H9 (cell line): Measurements from ENCODE around the gene HOGA1. TPM values are rescaled to one million over a fixed set of nuclear protein-coding genes. Genes with fewer than 3 reads are reported as not detected.
A peak's percentile ranks its signal among the peaks of the same experiment; 100 is the strongest.

Experiments
- DNase-seq: peaks from one replicate; pipeline ENCODE4 v3.0.0-alpha.2; 2017
- H2AFZ ChIP-seq: one replicate; pipeline ENCODE4 v1.6.1; 2013; ENCODE audit warnings: mild to moderate bottlenecking, low read length, control low read depth, moderate library complexity
- H2AK5ac ChIP-seq: 2 replicates; pipeline ENCODE4 v1.6.1; 2013; ENCODE audit warnings: low read length, control low read depth, mixed read lengths; ENCODE audit not compliant: insufficient read length
- H2BK120ac ChIP-seq: one replicate; pipeline ENCODE4 v1.6.1; 2013; ENCODE audit warnings: low read depth, mild to moderate bottlenecking, low read length, control low read depth, inconsistent platforms; ENCODE audit not compliant: poor library complexity, severe bottlenecking
- H2BK12ac ChIP-seq: 2 replicates; pipeline ENCODE4 v1.6.1; 2013; ENCODE audit warnings: low read length, control low read depth, mixed read lengths, low read depth; ENCODE audit not compliant: insufficient read length
- H2BK15ac ChIP-seq: 2 replicates; pipeline ENCODE4 v1.6.1; 2013; ENCODE audit warnings: low read depth, low read length, control low read depth
- H2BK20ac ChIP-seq: one replicate; pipeline ENCODE4 v1.6.1; 2013; ENCODE audit warnings: low read depth, mild to moderate bottlenecking, low read length, control low read depth, inconsistent platforms; ENCODE audit not compliant: poor library complexity, severe bottlenecking
- H2BK5ac ChIP-seq: 2 replicates; pipeline ENCODE4 v1.6.1; 2013; ENCODE audit warnings: low read length, control low read depth, mixed read lengths; ENCODE audit not compliant: insufficient read length
- H3K14ac ChIP-seq: 2 replicates; pipeline ENCODE4 v1.6.1; 2013; ENCODE audit warnings: low read length, control low read depth; ENCODE audit not compliant: insufficient read depth
- H3K18ac ChIP-seq: 2 replicates; pipeline ENCODE4 v1.6.1; 2013; ENCODE audit warnings: low read depth, mild to moderate bottlenecking, mixed read lengths, low read length, control low read depth; ENCODE audit not compliant: insufficient read length
- H3K23ac ChIP-seq: 2 replicates; pipeline ENCODE4 v1.6.1; 2013; ENCODE audit warnings: low read length, control low read depth, mixed read lengths, low read depth; ENCODE audit not compliant: insufficient read length
- H3K23me2 ChIP-seq: 2 replicates; pipeline ENCODE4 v1.6.1; 2013; ENCODE audit warnings: low read depth, mild to moderate bottlenecking, mixed read lengths, low read length, control low read depth; ENCODE audit not compliant: insufficient read length, poor library complexity, severe bottlenecking
- H3K27ac ChIP-seq: 2 replicates; pipeline ENCODE4 v1.5.1; 2013; ENCODE audit warnings: low read length, control low read depth, mixed read lengths, low read depth; ENCODE audit not compliant: insufficient read length
- H3K27me3 ChIP-seq: 2 replicates; pipeline ENCODE4 v1.6.1; 2013; ENCODE audit warnings: low read length, control low read depth, inconsistent platforms; ENCODE audit not compliant: insufficient read depth
- H3K4ac ChIP-seq: 2 replicates; pipeline ENCODE4 v1.6.1; 2013; ENCODE audit warnings: low read depth, mild to moderate bottlenecking, control low read depth, inconsistent platforms, low read length, moderate library complexity
- H3K4me1 ChIP-seq: 2 replicates; pipeline ENCODE4 v1.6.1; 2013; ENCODE audit warnings: low read length, control low read depth, inconsistent platforms; ENCODE audit not compliant: insufficient read depth
- H3K4me2 ChIP-seq: 2 replicates; pipeline ENCODE4 v1.6.1; 2013; ENCODE audit warnings: low read length, control low read depth, mixed read lengths; ENCODE audit not compliant: insufficient read length, insufficient read depth
- H3K56ac ChIP-seq: 2 replicates; pipeline ENCODE4 v1.6.1; 2013; ENCODE audit warnings: low read depth, mild to moderate bottlenecking, mixed read lengths, low read length, control low read depth; ENCODE audit not compliant: insufficient read length
- H3K79me1 ChIP-seq: 2 replicates; pipeline ENCODE4 v1.6.1; 2013; ENCODE audit warnings: low read depth, mild to moderate bottlenecking, moderate library complexity, low read length, control low read depth, inconsistent platforms; ENCODE audit not compliant: insufficient read depth, poor library complexity, severe bottlenecking
- H3K79me2 ChIP-seq: 2 replicates; pipeline ENCODE4 v1.6.1; 2013; ENCODE audit warnings: low read length, control low read depth, inconsistent platforms; ENCODE audit not compliant: insufficient read depth
- H3K9ac ChIP-seq: 2 replicates; pipeline ENCODE4 v1.6.1; 2013; ENCODE audit warnings: low read length, control low read depth, mixed read lengths; ENCODE audit not compliant: insufficient read length; ENCODE audit errors: extremely low read depth
- H3K9me3 ChIP-seq: one replicate; pipeline ENCODE4 v1.6.1; 2013; ENCODE audit warnings: low read depth, low read length, inconsistent platforms; ENCODE audit not compliant: control insufficient read depth
- H3T11ph ChIP-seq: one replicate; pipeline ENCODE4 v1.6.1; 2013; ENCODE audit warnings: mild to moderate bottlenecking, low read length, control low read depth, inconsistent platforms
- H4K20me1 ChIP-seq: one replicate; pipeline ENCODE4 v1.6.1; 2013; ENCODE audit not compliant: control insufficient read depth, insufficient read length, insufficient read depth
- H4K5ac ChIP-seq: 2 replicates; pipeline ENCODE4 v1.6.1; 2013; ENCODE audit warnings: low read depth, mild to moderate bottlenecking, mixed read lengths, low read length, control low read depth; ENCODE audit not compliant: insufficient read length
- H4K8ac ChIP-seq: replicated peaks from 2 replicates; pipeline ENCODE4 v1.6.1; 2013; ENCODE audit warnings: low read length, control low read depth, mixed read lengths, low read depth; ENCODE audit not compliant: insufficient read length
- H4K91ac ChIP-seq: 2 replicates; pipeline ENCODE4 v1.6.1; 2013; ENCODE audit warnings: low read depth, mild to moderate bottlenecking, moderate library complexity, mixed read lengths, low read length, control low read depth; ENCODE audit not compliant: insufficient read length
- H3K27ac Mint-ChIP-seq, 3 experiments: 2 replicates in 2 of 3; 3 replicates in 1 of 3; pipeline ENCODE4 v1.8.0; 2020 to 2021; ENCODE audit warnings: mixed read lengths in 3 of 3, mild to moderate bottlenecking in 1 of 3, moderate library complexity in 1 of 3
- H3K27me3 Mint-ChIP-seq: 2 replicates; pipeline ENCODE4 v1.8.0; 2021; ENCODE audit warnings: low read depth, mild to moderate bottlenecking, moderate library complexity, mixed read lengths
- H3K36me3 Mint-ChIP-seq, 3 experiments: 2 replicates in 2 of 3; 3 replicates in 1 of 3; pipeline ENCODE4 v1.8.0; 2020 to 2021; ENCODE audit warnings: low read depth in 3 of 3, mixed read lengths in 3 of 3; ENCODE audit not compliant: insufficient read depth in 1 of 3
- H3K4me1 Mint-ChIP-seq, 2 experiments: 2 replicates each; pipeline ENCODE4 v1.8.0; 2020; ENCODE audit warnings: mixed read lengths in 2 of 2
- H3K4me3 Mint-ChIP-seq, 2 experiments: 2 replicates in 1 of 2; 3 replicates in 1 of 2; pipeline ENCODE4 v1.8.0; 2020 to 2021; ENCODE audit warnings: mild to moderate bottlenecking in 2 of 2, mixed read lengths in 2 of 2, moderate library complexity in 1 of 2
- H3K9me3 Mint-ChIP-seq, 2 experiments: 2 replicates in 1 of 2; 3 replicates in 1 of 2; pipeline ENCODE4 v1.8.0; 2020; ENCODE audit warnings: mild to moderate bottlenecking in 2 of 2, mixed read lengths in 2 of 2, moderate library complexity in 1 of 2
- WGBS: extraction: QIAGEN DNeasy Blood & Tissue Kit; methylation state at CpG from one replicate; pipeline ENCODE4 v1.1.7; 2013; ENCODE audit warnings: missing lambda C conversion rate, low lambda C conversion rate, mixed read lengths; ENCODE audit not compliant: insufficient read length; ENCODE audit errors: extremely low coverage; 5-methylcytosine and 5-hydroxymethylcytosine counted together
- total RNA-seq: library from RNA; stranded (reverse); gene quantifications from 2 replicates; pipeline ENCODE4 v1.2.1, GENCODE V29; 2021
- TF ChIP-seq, protein P1 (sequence below): fragments of 200-600 bp; sonication (generic); conservative IDR thresholded peaks from 3 replicates; pipeline ENCODE4 v1.8.0; 2021; ENCODE audit warnings: antibody characterized with exemption, mild to moderate bottlenecking

Gene HOGA1
- total RNA-seq, 1 experiment from 2014 or later: 0.79 TPM

DNA sequence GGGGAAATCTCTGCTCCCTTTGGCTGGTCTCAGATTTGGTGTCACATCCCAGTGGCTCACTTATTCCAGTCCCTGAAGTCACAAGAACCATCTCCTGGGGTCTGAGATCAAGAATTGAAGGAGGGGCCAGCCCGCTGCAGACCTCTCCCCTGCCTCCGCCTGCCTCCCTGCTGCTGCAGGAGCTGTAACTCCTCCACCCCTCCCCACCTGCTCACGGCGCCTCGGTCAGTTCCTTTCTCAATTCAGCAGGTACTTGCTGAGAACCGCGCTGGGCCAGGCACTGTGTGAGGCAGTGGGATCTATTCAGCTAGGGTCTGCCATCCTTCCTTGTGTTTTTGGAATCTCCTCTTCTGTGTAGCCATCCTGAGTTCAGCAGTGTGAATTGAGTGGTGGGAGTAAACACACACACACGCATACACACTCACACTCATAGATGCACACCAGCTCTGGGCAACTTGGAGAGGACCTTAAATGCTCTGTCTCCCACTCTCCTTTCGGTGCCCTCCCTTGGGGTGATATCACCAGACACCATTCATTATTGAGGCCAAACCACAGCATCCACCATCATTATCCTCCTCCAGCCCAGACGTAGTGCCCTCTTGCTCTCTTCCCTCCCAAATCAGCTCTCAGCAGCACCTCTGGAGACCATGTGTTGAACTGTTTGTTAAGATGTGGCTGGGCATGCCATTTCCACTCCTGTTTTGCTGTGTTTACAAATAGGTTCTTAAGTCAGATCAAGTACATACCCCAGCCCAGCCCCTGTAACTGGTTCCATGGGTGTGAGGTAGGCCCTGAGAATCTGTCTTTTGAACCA is 33.6 kb upstream of the HOGA1 start:
- H3K27me3 Mint-ChIP-seq: no peaks in the 10 kb centered on the region
- TF ChIP-seq, protein P1, sequence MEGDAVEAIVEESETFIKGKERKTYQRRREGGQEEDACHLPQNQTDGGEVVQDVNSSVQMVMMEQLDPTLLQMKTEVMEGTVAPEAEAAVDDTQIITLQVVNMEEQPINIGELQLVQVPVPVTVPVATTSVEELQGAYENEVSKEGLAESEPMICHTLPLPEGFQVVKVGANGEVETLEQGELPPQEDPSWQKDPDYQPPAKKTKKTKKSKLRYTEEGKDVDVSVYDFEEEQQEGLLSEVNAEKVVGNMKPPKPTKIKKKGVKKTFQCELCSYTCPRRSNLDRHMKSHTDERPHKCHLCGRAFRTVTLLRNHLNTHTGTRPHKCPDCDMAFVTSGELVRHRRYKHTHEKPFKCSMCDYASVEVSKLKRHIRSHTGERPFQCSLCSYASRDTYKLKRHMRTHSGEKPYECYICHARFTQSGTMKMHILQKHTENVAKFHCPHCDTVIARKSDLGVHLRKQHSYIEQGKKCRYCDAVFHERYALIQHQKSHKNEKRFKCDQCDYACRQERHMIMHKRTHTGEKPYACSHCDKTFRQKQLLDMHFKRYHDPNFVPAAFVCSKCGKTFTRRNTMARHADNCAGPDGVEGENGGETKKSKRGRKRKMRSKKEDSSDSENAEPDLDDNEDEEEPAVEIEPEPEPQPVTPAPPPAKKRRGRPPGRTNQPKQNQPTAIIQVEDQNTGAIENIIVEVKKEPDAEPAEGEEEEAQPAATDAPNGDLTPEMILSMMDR: no peak; the same call in 2 of the 3 replicates
- Histone ChIP-seq H3K27me3 (no peaks in the 10 kb centered on the region), H3K79me1 (no peaks in the 10 kb centered on the region), H2AFZ (no peak overlapping the region), H3K27ac (no peak overlapping the region), H4K5ac (peak overlapping the region; percentile 1), H4K8ac (no peak overlapping the region), H2BK5ac (no peak overlapping the region), H3K23ac (no peak overlapping the region), H3K4me2 (peak overlapping the region; percentile 7), H3K9ac (no peak overlapping the region), H3K9me3 (no peaks in the 10 kb centered on the region), H2BK20ac (no peak overlapping the region), H2AK5ac (no peak overlapping the region), H3K18ac (peak overlapping the region; percentile 13), H4K20me1 (no peaks in the 10 kb centered on the region), H2BK120ac (no peak overlapping the region), H2BK12ac (no peak overlapping the region), H3K23me2 (no peaks in the 10 kb centered on the region), H3K56ac (no peak overlapping the region), H3K4me1 (peaks cover 6% of the 10 kb centered on the region; the same call in 1 of the 2 replicates), H3K14ac (0 out of 2 replicates have a peak overlapping the region, but pooled peaks have one; percentile 36), H4K91ac (no peak overlapping the region), H3K79me2 (no peaks in the 10 kb centered on the region; the same call in 1 of the 2 replicates), H3T11ph (no peak overlapping the region), H3K4ac (no peak overlapping the region), H2BK15ac (no peak overlapping the region)
- H3K27ac Mint-ChIP-seq: peak overlapping the region in 2 of 3 experiments; percentile 66 to 87; a peak in 5 of 7 replicates
- H3K36me3 Mint-ChIP-seq: peaks cover 2 to 8% (median 4%) of the 10 kb centered on the region in 3 experiments; a peak in 5 of 7 replicates
- DNase-seq: peak; percentile 76
- H3K4me1 Mint-ChIP-seq: peaks cover 31 to 43% of the 10 kb centered on the region in 2 experiments
- peak overlapping the region in 1 of 2 experiments; percentile 14; a peak in 1 of 5 replicates for H3K4me3 Mint-ChIP-seq
- H3K9me3 Mint-ChIP-seq: peaks cover 0 to 3% of the 10 kb centered on the region in 2 experiments; a peak in 2 of 5 replicates
- WGBS: no CpG with 5 or more reads among the region's 10 CpGs
